HCT116 (cell line): ENCODE measurements around the gene PTGER3. TPM values are rescaled to one million over a fixed set of nuclear protein-coding genes. Genes with fewer than 3 reads are reported as not detected.
"Not testable (repeated sequence)": the region's sequence is repeated elsewhere in the genome, so short reads cannot be mapped to it uniquely, and the experiment has no call there.

ENCODE experiments used
- ATAC-seq: fragments of 200-7000 bp; cut with Tn5 transposase; 2 replicates; pipeline ENCODE4 v1.9.1; 2020; ENCODE audit warnings: mild to moderate bottlenecking, moderate library complexity
- BruUV-seq: library from RNA; stranded (reverse); fragments of 400-500 nt; replicated peaks from 2 replicates; lab custom pipeline; 2021; lab: Mats Ljungman, UMichigan
- CTCF ChIA-PET: fragments of 300-600 bp; sonication (Branson Sonifier 250); formaldehyde crosslinking; loops from one replicate; lab custom pipeline; 2021; ENCODE audit warnings: antibody characterized with exemption; lab: Charles Lee
- POLR2A ChIA-PET: fragments of 300-600, 350-600 bp; sonication (Branson Sonifier 250); formaldehyde crosslinking; loops from one replicate; lab custom pipeline; 2021; ENCODE audit warnings: antibody characterized with exemption; lab: Charles Lee
- RAD21 ChIA-PET, 2 experiments: fragments of 300-600 bp; sonication (Branson Sonifier 250); formaldehyde crosslinking; loops; one replicate each; lab custom pipeline; 2023; ENCODE audit warnings: low total read pairs in 2 of 2; ENCODE audit not compliant: uncharacterized antibody in 2 of 2, unreplicated experiment in 2 of 2, low non-redundant PET in 1 of 2; lab: Charles Lee
- DNase-seq: peaks from one replicate; pipeline ENCODE4 v3.0.0-alpha.2; 2010; ENCODE audit warnings: low read depth, low spot score
- H2AFZ ChIP-seq: fragments of 200-600 bp; shearing (Covaris generic), sonication (generic); 2 replicates; pipeline ENCODE4 v1.6.1; 2017; ENCODE audit warnings: low read depth, mixed run types, mixed read lengths, antibody characterized with exemption, low read length; ENCODE audit not compliant: poor library complexity, severe bottlenecking
- H3K27ac ChIP-seq: 2 replicates; pipeline ENCODE4 v1.5.1; 2012; ENCODE audit warnings: low read depth, low read length
- H3K27me3 ChIP-seq: fragments of 200-600 bp; sonication (generic); 2 replicates; pipeline ENCODE4 v1.6.1; 2016; ENCODE audit warnings: mixed run types, low read length, mixed read lengths; ENCODE audit not compliant: insufficient read depth
- H3K36me3 ChIP-seq, 2 experiments: fragments of 200-500 bp in 1 of 2; fragments of 200-600 bp in 1 of 2; sonication (Bioruptor generic) in 1 of 2; sonication (generic) in 1 of 2; 2 replicates each; pipeline versions ENCODE4 v1.5.1 to v1.6.1; 2014 to 2016; ENCODE audit warnings: low read length in 2 of 2, inconsistent platforms in 1 of 2, mixed read lengths in 1 of 2, mixed run types in 1 of 2; ENCODE audit not compliant: insufficient read depth in 2 of 2, control insufficient read depth in 1 of 2
- H3K4me1 ChIP-seq, 2 experiments: fragments of 200-600 bp in 1 of 2; sonication (generic) in 1 of 2; 2 replicates each; pipeline versions ENCODE4 v1.5.1 to v1.6.1; 2012 to 2017; ENCODE audit warnings: low read length in 2 of 2, inconsistent platforms in 1 of 2, mild to moderate bottlenecking in 1 of 2, mixed read lengths in 1 of 2, mixed run types in 1 of 2, moderate library complexity in 1 of 2; ENCODE audit not compliant: insufficient read depth in 2 of 2, control insufficient read depth in 1 of 2
- H3K4me2 ChIP-seq: fragments of 200-600 bp; sonication (generic); 2 replicates; pipeline ENCODE4 v1.6.1; 2017; ENCODE audit warnings: mixed run types, low read length, mixed read lengths
- H3K4me3 ChIP-seq, 2 experiments: fragments of 200-600 bp in 1 of 2; sonication (generic) in 1 of 2; replicated peaks in 1 of 2; 2 replicates each; pipeline ENCODE4 v1.5.1; 2011 to 2016; ENCODE audit warnings: low read length in 2 of 2, control low read depth in 1 of 2, low read depth in 1 of 2, mild to moderate bottlenecking in 1 of 2, mixed read lengths in 1 of 2, mixed run types in 1 of 2
- H3K79me2 ChIP-seq: fragments of 200-600 bp; sonication (generic); 2 replicates; pipeline ENCODE4 v1.6.1; 2017; ENCODE audit warnings: mild to moderate bottlenecking, mixed run types, low read length, moderate library complexity, mixed read lengths; ENCODE audit not compliant: insufficient read depth
- H3K9ac ChIP-seq: fragments of 200-600 bp; sonication (generic); 2 replicates; pipeline ENCODE4 v1.6.1; 2016; ENCODE audit warnings: low read length, mixed read lengths
- H3K9me2 ChIP-seq: fragments of 200-600 bp; sonication (generic), shearing (Covaris generic); 2 replicates; pipeline ENCODE4 v1.6.1; 2017; ENCODE audit warnings: mixed run types, mild to moderate bottlenecking, moderate library complexity; ENCODE audit not compliant: insufficient read depth
- H3K9me3 ChIP-seq, 2 experiments: fragments of 200-500 bp in 1 of 2; fragments of 200-600 bp in 1 of 2; sonication (Bioruptor generic) in 1 of 2; sonication (generic) in 1 of 2; 2 replicates each; pipeline ENCODE4 v1.6.1; 2014 to 2017; ENCODE audit warnings: low read length in 2 of 2, mixed read lengths in 2 of 2, inconsistent platforms in 1 of 2, low read depth in 1 of 2, mild to moderate bottlenecking in 1 of 2, mixed run types in 1 of 2, moderate library complexity in 1 of 2; ENCODE audit not compliant: control insufficient read depth in 1 of 2, insufficient read depth in 1 of 2
- H4K20me1 ChIP-seq: fragments of 200-600 bp; sonication (generic), shearing (Covaris generic); 2 replicates; pipeline ENCODE4 v1.6.1; 2017; ENCODE audit warnings: mixed run types, mild to moderate bottlenecking, moderate library complexity; ENCODE audit not compliant: insufficient read depth
- CBX3 ChIP-seq: IDR thresholded peaks from 2 replicates; pipeline ENCODE4 v1.6.1; 2012; ENCODE audit warnings: low read depth
- EGR1 ChIP-seq: IDR thresholded peaks from 2 replicates; pipeline ENCODE4 v1.6.1; 2012; ENCODE audit warnings: low read depth
- MAX ChIP-seq: IDR thresholded peaks from 2 replicates; pipeline ENCODE4 v1.6.1; 2012
- intact Hi-C: fragments of 100-400 bp; cut with micrococcal nuclease; formaldehyde crosslinking; loops from 2 replicates; pipeline ENCODE4 v1.10.0; 2022
- total RNA-seq: library from RNA; stranded (reverse); gene quantifications from one replicate; pipeline ENCODE4 v1.2.1, GENCODE V29; 2021; ENCODE audit not compliant: unreplicated experiment

Gene PTGER3
- total RNA-seq, 1 experiment from 2014 or later = 0.05 TPM

GRCh38 chr1:70987497-70987896, 60.1 kb downstream of the PTGER3 start (continued):
- TF ChIP-seq CBX3 (no peak), MAX (no peak), EGR1 (no peak)
- TF ChIP-seq, all 23 proteins: peak for 0

- DNase-seq, BruUV-seq, H3K79me2 ChIP-seq, CTCF ChIA-PET, H3K9me2 ChIP-seq, ATAC-seq, H3K36me3 ChIP-seq, H3K4me3 ChIP-seq, H3K9ac ChIP-seq, H3K4me2 ChIP-seq, H3K27ac ChIP-seq, H4K20me1 ChIP-seq, intact Hi-C loops, H2AFZ ChIP-seq, RAD21 ChIA-PET, POLR2A ChIA-PET, H3K9me3 ChIP-seq, H3K4me1 ChIP-seq: not testable (repeated sequence)
- peaks cover 17% of the 10 kb centered on the region for H3K27me3 ChIP-seq
Measured at GRCh38 chr1:70985776-70986225, 61.8 kb downstream of the PTGER3 start.

GRCh38 chr1:70985278-70985677, 62.3 kb downstream of the PTGER3 start:
- H4K20me1 ChIP-seq, H3K9me2 ChIP-seq, ATAC-seq, H3K9me3 ChIP-seq, H3K9ac ChIP-seq, H3K4me1 ChIP-seq, H3K36me3 ChIP-seq, H3K4me3 ChIP-seq, H3K27ac ChIP-seq, DNase-seq, H3K4me2 ChIP-seq, BruUV-seq, intact Hi-C loops, CTCF ChIA-PET, RAD21 ChIA-PET, POLR2A ChIA-PET, H3K79me2 ChIP-seq, H2AFZ ChIP-seq: not testable (repeated sequence)
- peaks cover 17% of the 10 kb centered on the region for H3K27me3 ChIP-seq
